Breast epithelium (tissue), 4 donors: ENCODE measurements around the gene ST8SIA3. TPM values are rescaled to one million over a fixed set of nuclear protein-coding genes. Genes with fewer than 3 reads are reported as not detected.
"Not testable (repeated sequence)": the region's sequence is repeated elsewhere in the genome, so short reads cannot be mapped to it uniquely, and the experiment has no call there.

Source experiments
- DNase-seq, 2 donors: peaks; one replicate each; pipeline ENCODE4 v3.0.0-alpha.2; 2019; ENCODE audit warnings: low spot score in 2 of 2
- H3K27ac ChIP-seq, 2 donors: fragments of 200-600 bp; sonication (generic) in 1 of 2; one replicate each; pipeline ENCODE4 v1.5.1; 2016 to 2019; ENCODE audit warnings: mild to moderate bottlenecking in 1 of 2
- H3K27me3 ChIP-seq, 2 donors: fragments of 200-600 bp; sonication (generic) in 1 of 2; one replicate each; pipeline versions ENCODE4 v1.5.1 to v1.6.0; 2017 to 2019; ENCODE audit warnings: control low read depth in 1 of 2, mild to moderate bottlenecking in 1 of 2
- H3K36me3 ChIP-seq: fragments of 200-600 bp; one replicate; pipeline ENCODE4 v1.5.1; 2019
- H3K4me1 ChIP-seq, 2 donors: fragments of 200-600 bp; sonication (generic); one replicate each; pipeline ENCODE4 v1.5.1; 2016 to 2019; ENCODE audit warnings: control low read depth in 1 of 2
- H3K4me3 ChIP-seq, 3 donors: fragments of 200-600 bp; sonication (generic); 1 replicate in 2 of 3; 2 replicates in 1 of 3; pipeline ENCODE4 v1.5.1; 2016 to 2019; ENCODE audit warnings: mild to moderate bottlenecking in 3 of 3, moderate library complexity in 2 of 3
- H3K9me3 ChIP-seq, 2 donors: fragments of 200-600 bp; sonication (generic) in 1 of 2; one replicate each; pipeline ENCODE4 v1.5.1; 2016 to 2019; ENCODE audit warnings: control low read depth in 1 of 2
- POLR2A ChIP-seq: fragments of 450-650 bp; IDR thresholded peaks from one replicate; pipeline ENCODE4 v1.6.1; 2016; ENCODE audit warnings: antibody characterized with exemption, mild to moderate bottlenecking, moderate library complexity
- POLR2AphosphoS5 ChIP-seq, 3 donors: sonication (generic); formaldehyde crosslinking; IDR thresholded peaks; one replicate each; pipeline ENCODE4 v1.6.1; 2017; ENCODE audit warnings: antibody characterized with exemption in 3 of 3
- intact Hi-C: fragments of 100-400 bp; cut with DNase I; formaldehyde crosslinking; loops from one replicate; pipeline ENCODE4 v1.15.1; 2023; ENCODE audit warnings: low total_unique reads
- total RNA-seq, 3 donors: library from RNA; depleted of rRNA; stranded (reverse); fragments of >200 nt; gene quantifications; one replicate each; pipeline ENCODE4 v1.1.0, GENCODE V29; 2016
- TF ChIP-seq, protein P1 (sequence below), 3 donors: fragments of 450-650 bp; IDR thresholded peaks; one replicate each; pipeline ENCODE4 v1.5.1; 2016 to 2017; ENCODE audit warnings: antibody characterized with exemption in 3 of 3, mild to moderate bottlenecking in 3 of 3, moderate library complexity in 3 of 3

The ST8SIA3 gene
- total RNA-seq, 3 donors from 2014 or later = not detected

DNA sequence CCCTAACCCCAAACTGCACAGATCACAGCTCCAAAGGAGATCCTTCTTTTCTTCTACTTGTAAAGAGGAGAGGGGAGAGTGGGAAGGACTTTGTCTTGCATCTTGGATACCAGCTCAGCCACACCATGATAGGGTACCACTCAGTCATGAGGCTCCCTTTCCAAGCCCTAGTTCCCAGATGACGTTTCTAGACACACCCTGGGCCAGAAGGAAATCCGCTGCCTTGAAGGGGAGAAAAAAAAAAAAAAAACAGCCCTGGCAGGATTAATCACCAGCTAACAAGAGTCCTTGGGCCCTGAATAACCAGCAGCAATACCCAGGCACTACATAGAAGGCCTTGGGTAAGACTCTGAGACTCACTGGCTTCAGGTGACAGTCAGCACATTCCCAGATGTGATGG, 36.9 kb downstream of the ST8SIA3 start:
- Histone ChIP-seq H3K27ac (no peak overlapping the region), H3K4me1 (no peaks in the 10 kb centered on the region), H3K4me3 (no peak overlapping the region), H3K27me3 (no peaks in the 10 kb centered on the region), H3K36me3 (no peaks in the 10 kb centered on the region), H3K9me3 (no peaks in the 10 kb centered on the region)
- intact Hi-C loops = no loop called here
- no peak for TF ChIP-seq POLR2A
- no peak for TF ChIP-seq POLR2AphosphoS5 (IDR thresholded peaks at IDR 0.05)
- TF ChIP-seq, protein P1, sequence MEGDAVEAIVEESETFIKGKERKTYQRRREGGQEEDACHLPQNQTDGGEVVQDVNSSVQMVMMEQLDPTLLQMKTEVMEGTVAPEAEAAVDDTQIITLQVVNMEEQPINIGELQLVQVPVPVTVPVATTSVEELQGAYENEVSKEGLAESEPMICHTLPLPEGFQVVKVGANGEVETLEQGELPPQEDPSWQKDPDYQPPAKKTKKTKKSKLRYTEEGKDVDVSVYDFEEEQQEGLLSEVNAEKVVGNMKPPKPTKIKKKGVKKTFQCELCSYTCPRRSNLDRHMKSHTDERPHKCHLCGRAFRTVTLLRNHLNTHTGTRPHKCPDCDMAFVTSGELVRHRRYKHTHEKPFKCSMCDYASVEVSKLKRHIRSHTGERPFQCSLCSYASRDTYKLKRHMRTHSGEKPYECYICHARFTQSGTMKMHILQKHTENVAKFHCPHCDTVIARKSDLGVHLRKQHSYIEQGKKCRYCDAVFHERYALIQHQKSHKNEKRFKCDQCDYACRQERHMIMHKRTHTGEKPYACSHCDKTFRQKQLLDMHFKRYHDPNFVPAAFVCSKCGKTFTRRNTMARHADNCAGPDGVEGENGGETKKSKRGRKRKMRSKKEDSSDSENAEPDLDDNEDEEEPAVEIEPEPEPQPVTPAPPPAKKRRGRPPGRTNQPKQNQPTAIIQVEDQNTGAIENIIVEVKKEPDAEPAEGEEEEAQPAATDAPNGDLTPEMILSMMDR (IDR thresholded peaks at IDR 0.05) = no peak
- DNase-seq = no peak

DNA sequence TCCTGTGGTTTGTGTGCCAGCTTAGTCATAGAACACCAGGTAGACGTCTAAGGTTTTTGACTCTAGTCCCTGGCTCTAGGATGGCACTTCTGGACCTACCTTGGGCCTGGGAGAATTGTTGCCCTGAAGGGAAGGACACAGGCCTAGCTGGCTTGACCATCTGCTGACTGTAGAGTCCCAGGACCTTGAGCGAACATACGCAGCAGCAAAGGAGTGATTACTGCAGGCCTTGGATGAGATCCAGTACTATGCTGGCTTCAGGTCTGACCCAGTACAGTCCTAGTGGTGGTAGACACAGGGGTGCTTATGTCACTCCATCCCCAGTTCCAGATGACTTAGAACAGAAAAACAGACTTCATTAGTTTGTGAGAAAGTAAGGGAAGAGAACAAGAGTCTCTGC, 37.7 kb downstream of the ST8SIA3 start:
- no peaks in the 10 kb centered on the region for H3K9me3 ChIP-seq
- H3K27me3 ChIP-seq = no peaks in the 10 kb centered on the region
- H3K27ac ChIP-seq = no peak overlapping the region
- intact Hi-C loops = no loop called here
- DNase-seq = no peak
- no peaks in the 10 kb centered on the region for H3K4me1 ChIP-seq
- TF ChIP-seq POLR2AphosphoS5 (IDR thresholded peaks at IDR 0.05) (no peak), POLR2A (no peak)
- TF ChIP-seq, protein P1 (IDR thresholded peaks at IDR 0.05) = no peak
- H3K4me3 ChIP-seq = no peak overlapping the region
- H3K36me3 ChIP-seq = no peaks in the 10 kb centered on the region

DNA sequence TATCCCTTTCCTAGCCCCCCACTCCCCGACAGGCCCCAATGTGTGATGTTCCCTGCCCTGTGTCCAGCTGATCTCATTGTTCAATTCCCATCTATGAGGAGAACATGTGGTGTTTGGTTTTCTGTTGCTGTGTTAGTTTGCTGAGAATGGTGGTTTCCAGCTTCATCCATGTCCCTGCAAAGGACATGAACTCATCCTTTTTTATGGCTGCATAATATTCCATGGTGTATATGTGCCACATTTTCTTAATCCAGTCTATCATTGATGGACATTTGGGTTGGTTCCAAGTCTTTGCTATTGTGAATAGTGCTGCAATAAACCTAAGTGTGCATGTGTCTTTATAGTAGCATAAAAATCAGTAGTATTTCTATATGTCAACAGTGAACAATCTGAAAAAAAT, 42.4 kb downstream of the ST8SIA3 start:
- H3K27ac ChIP-seq, H3K4me1 ChIP-seq, intact Hi-C loops, DNase-seq, H3K9me3 ChIP-seq, H3K36me3 ChIP-seq, H3K27me3 ChIP-seq, H3K4me3 ChIP-seq: not testable (repeated sequence)

DNA sequence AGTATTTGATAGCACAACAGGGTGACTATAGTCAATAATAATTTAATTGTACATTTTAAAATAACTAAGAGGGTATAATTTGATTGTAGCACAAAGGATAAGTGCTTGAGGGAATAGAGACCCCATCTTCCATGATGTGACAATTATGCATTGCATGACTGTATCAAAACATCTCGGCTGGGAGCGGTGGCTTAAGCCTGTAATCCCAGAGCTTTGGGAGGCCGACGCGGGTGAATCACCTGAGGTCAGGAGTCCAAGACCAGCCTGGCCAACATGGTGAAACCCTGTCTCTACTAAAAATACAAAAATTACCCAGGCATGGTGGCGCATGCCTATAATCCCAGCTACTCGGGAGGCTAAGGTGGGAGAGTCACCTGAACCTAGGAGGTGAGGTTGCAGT, 44.5 kb downstream of the ST8SIA3 start:
- H3K4me1 ChIP-seq, intact Hi-C loops, DNase-seq, H3K27me3 ChIP-seq, H3K9me3 ChIP-seq, H3K27ac ChIP-seq, H3K36me3 ChIP-seq, H3K4me3 ChIP-seq: not testable (repeated sequence)

DNA sequence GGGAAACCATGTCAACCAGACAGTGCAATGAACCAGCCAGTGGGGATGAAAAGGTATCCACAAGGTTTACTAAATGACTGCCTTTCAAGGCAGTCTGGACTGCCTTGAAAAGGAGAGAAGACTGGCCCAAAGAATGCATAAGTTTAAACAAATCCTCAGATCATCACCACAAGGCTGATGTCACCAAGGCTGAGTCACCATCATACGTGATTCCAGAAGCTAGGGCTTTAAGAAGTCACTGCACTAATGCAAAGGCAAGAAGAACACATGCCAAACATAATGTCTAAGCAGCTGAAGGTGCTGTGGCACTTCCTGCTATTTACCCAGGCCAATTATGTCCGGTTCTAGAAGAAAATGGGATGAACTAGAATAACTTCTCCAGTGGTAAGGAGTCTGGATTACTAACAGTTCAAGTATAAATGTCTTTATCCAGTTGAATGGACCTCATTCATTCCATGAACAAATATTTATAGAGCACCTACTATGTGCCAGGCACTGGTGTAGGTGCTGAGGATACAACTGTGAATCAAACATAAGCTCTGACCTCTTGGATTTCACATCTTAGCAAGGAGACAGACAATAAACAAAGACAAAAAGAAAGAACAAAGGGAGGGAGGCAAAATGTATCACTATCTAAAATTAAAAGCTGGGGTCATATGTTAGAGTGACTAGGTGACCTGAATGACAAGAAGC, 45.2 kb downstream of the ST8SIA3 start:
- no peaks in the 10 kb centered on the region for H3K9me3 ChIP-seq
- no peak overlapping the region for H3K4me3 ChIP-seq
- no peaks in the 10 kb centered on the region for H3K36me3 ChIP-seq
- H3K27me3 ChIP-seq = no peaks in the 10 kb centered on the region
- H3K4me1 ChIP-seq = no peaks in the 10 kb centered on the region
- intact Hi-C loops = no loop called here
- TF ChIP-seq POLR2A (no peak), POLR2AphosphoS5 (IDR thresholded peaks at IDR 0.05) (no peak)
- TF ChIP-seq, protein P1 (IDR thresholded peaks at IDR 0.05) = no peak
- DNase-seq = no peak
- H3K27ac ChIP-seq = no peak overlapping the region

DNA sequence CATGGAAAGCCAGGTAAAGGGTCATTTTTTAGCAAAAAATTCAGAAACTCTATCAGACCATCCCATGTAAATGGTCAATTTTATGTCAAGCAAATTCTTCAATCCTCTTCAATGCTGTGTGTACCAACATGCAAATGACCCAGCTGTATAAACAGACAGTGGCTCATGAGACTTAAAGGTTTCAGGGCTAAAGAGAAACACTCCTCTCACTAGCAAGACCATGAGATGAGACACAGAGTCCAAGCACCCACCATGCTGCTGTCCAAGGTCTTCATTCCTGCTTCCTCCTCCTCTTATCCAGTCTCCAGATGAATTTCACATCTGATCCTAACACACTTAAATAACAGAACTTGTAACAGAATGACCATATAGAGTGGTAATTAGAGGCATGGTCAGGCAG, 52.0 kb downstream of the ST8SIA3 start:
- peaks cover 0 to 4% of the 10 kb centered on the region in 2 donors for H3K9me3 ChIP-seq
- H3K27ac ChIP-seq = no peak overlapping the region
- intact Hi-C loops = no loop called here
- no peak for DNase-seq
- H3K36me3 ChIP-seq = no peaks in the 10 kb centered on the region
- H3K27me3 ChIP-seq = no peaks in the 10 kb centered on the region
- TF ChIP-seq POLR2A = no peak
- TF ChIP-seq, protein P1 (IDR thresholded peaks at IDR 0.05) = no peak
- no peak for TF ChIP-seq POLR2AphosphoS5 (IDR thresholded peaks at IDR 0.05)
- no peak overlapping the region for H3K4me3 ChIP-seq
- H3K4me1 ChIP-seq = no peaks in the 10 kb centered on the region
